Suppressor macrophage treated with lipopolysaccharide for 1 hour (primary cell): ENCODE results near the gene DOP1B.
"Not testable (repeated sequence)": the region's sequence is repeated elsewhere in the genome, so short reads cannot be mapped to it uniquely, and the experiment has no call there.

Source experiments
- DNase-seq, 3 donors: peaks; one replicate each; pipeline ENCODE4 v3.0.0-alpha.2; 2020 to 2022

Gene DOP1B

GRCh38 chr21:36175771-36176565 is 19.3 kb downstream of the DOP1B start:
- no peak for DNase-seq

- peak; percentile 46 to 52 (median 48) for DNase-seq
Observed at GRCh38 chr21:36178349-36178748, 21.7 kb downstream of the DOP1B start.

- DNase-seq: no peak
Observed at GRCh38 chr21:36179145-36179544, 22.5 kb downstream of the DOP1B start.

- DNase-seq: no peak
Observed at GRCh38 chr21:36180963-36181362, 24.3 kb downstream of the DOP1B start.

- DNase-seq: no peak
Observed at GRCh38 chr21:36183144-36183795, 26.6 kb downstream of the DOP1B start.

GRCh38 chr21:36184545-36184944 is 27.9 kb downstream of the DOP1B start:
- DNase-seq: no peak

GRCh38 chr21:36185523-36185922 is 28.9 kb downstream of the DOP1B start:
- DNase-seq: peak in 2 of 3 donors; percentile 35 to 41

GRCh38 chr21:36186081-36186480 is 29.5 kb downstream of the DOP1B start:
- DNase-seq: peak in 2 of 3 donors; percentile 54 to 67

- no peak for DNase-seq
Observed at GRCh38 chr21:36186506-36187399, 30.1 kb downstream of the DOP1B start.

- DNase-seq: no peak
Observed at GRCh38 chr21:36188081-36188681, 31.6 kb downstream of the DOP1B start.

- DNase-seq: peak; percentile 28 to 55 (median 46)
Observed at GRCh38 chr21:36188937-36189336, 32.3 kb downstream of the DOP1B start.

- no peak for DNase-seq
Observed at GRCh38 chr21:36190736-36191135, 34.1 kb downstream of the DOP1B start.

GRCh38 chr21:36193200-36193599 is 36.6 kb downstream of the DOP1B start:
- no peak for DNase-seq

- no peak for DNase-seq
Observed at GRCh38 chr21:36194024-36194423, 37.4 kb downstream of the DOP1B start.

GRCh38 chr21:36195613-36196012 is 39.0 kb downstream of the DOP1B start:
- no peak for DNase-seq

GRCh38 chr21:36199021-36199420 is 42.4 kb downstream of the DOP1B start:
- DNase-seq: no peak

GRCh38 chr21:36199575-36199974 is 43.0 kb downstream of the DOP1B start:
- DNase-seq: not testable (repeated sequence)

GRCh38 chr21:36200081-36200561 is 43.5 kb downstream of the DOP1B start:
- peak; percentile 51 to 63 (median 60) for DNase-seq

GRCh38 chr21:36202726-36203602 is 46.3 kb downstream of the DOP1B start:
- DNase-seq: peak in 2 of 3 donors; percentile 29 to 49

GRCh38 chr21:36203603-36203889 is 46.9 kb downstream of the DOP1B start:
- peak; percentile 56 to 60 (median 60) for DNase-seq

GRCh38 chr21:36204980-36205379 is 48.4 kb downstream of the DOP1B start:
- no peak for DNase-seq

GRCh38 chr21:36205962-36206361 is 49.3 kb downstream of the DOP1B start:
- no peak for DNase-seq
